Lung (tissue), 12 donors: ENCODE data around the gene JMJD6. TPM values are rescaled to one million over a fixed set of nuclear protein-coding genes. Genes with fewer than 3 reads are reported as not detected.

Source experiments
- ATAC-seq: fragments of 200-7000 bp; cut with Tn5 transposase; one replicate; pipeline ENCODE4 v1.9.1; 2020; ENCODE audit warnings: moderate number of reproducible peaks; ENCODE audit not compliant: insufficient read depth, low FRiP score
- DNase-seq, 3 donors: peaks; one replicate each; pipeline ENCODE4 v3.0.0-alpha.2; 2013 to 2017
- H3K27ac ChIP-seq, 2 donors: one replicate each; pipeline ENCODE4 v1.5.1; 2013; ENCODE audit warnings: mild to moderate bottlenecking in 2 of 2, moderate library complexity in 2 of 2, control low read depth in 1 of 2, inconsistent platforms in 1 of 2, low read depth in 1 of 2, low read length in 1 of 2
- H3K27me3 ChIP-seq, 3 donors: one replicate each; pipeline ENCODE4 v1.5.1; 2013; ENCODE audit warnings: low read length in 2 of 3; ENCODE audit not compliant: control insufficient read depth in 3 of 3, insufficient read depth in 3 of 3
- H3K36me3 ChIP-seq, 4 donors: one replicate each; pipeline ENCODE4 v1.5.1; 2013; ENCODE audit warnings: low read length in 4 of 4, mild to moderate bottlenecking in 1 of 4, moderate library complexity in 1 of 4; ENCODE audit not compliant: control insufficient read depth in 4 of 4, insufficient read depth in 4 of 4
- H3K4me1 ChIP-seq, 5 donors: one replicate each; pipeline ENCODE4 v1.5.1; 2013; ENCODE audit warnings: low read length in 5 of 5, mild to moderate bottlenecking in 2 of 5, moderate library complexity in 1 of 5; ENCODE audit not compliant: control insufficient read depth in 5 of 5, insufficient read depth in 5 of 5
- H3K4me3 ChIP-seq: one replicate; pipeline ENCODE4 v1.5.1; 2013; ENCODE audit warnings: mild to moderate bottlenecking, control low read depth, moderate library complexity
- H3K9ac ChIP-seq, 2 donors: one replicate each; pipeline ENCODE4 v1.5.1; 2013; ENCODE audit warnings: low read length in 2 of 2, control low read depth in 1 of 2; ENCODE audit not compliant: insufficient read depth in 1 of 2
- H3K9me3 ChIP-seq, 4 donors: one replicate each; pipeline ENCODE4 v1.5.1; 2013; ENCODE audit warnings: low read length in 3 of 4, mild to moderate bottlenecking in 1 of 4, moderate library complexity in 1 of 4; ENCODE audit not compliant: control insufficient read depth in 4 of 4, insufficient read depth in 3 of 4
- WGBS, 2 donors: extraction: QIAGEN DNeasy Blood & Tissue Kit; methylation state at CpG; one replicate each; pipeline ENCODE4 v1.1.7; 2013; 5-methylcytosine and 5-hydroxymethylcytosine counted together
- polyA plus RNA-seq, 2 donors: library from polyadenylated mRNA; stranded (reverse); fragments of 200-250 nt; gene quantifications; one replicate each; pipeline ENCODE4 v1.2.1, GENCODE V29; 2013
- total RNA-seq, 2 donors: library from RNA; depleted of rRNA in 1 of 2; stranded (reverse); fragments of >200 nt in 1 of 2; gene quantifications; one replicate each; pipeline ENCODE4 v1.2.1, GENCODE V29; 2014 to 2021
- TF ChIP-seq, protein P1 (sequence below): IDR thresholded peaks from 2 replicates; pipeline ENCODE4 v1.5.1; 2012; ENCODE audit warnings: mild to moderate bottlenecking; ENCODE audit errors: control extremely low read depth, extremely low read depth
- donor health status: control.
- donor health status: control.
- donor health status: Bipolar disorder and iron deficiency.
- donor health status: healthy.
- donor health status: DM: yes; HTN: yes; CAD: no.

JMJD6 gene
- total and polyA plus RNA-seq, 4 donors, result 23.8 to 52.9 (median 30.0) TPM

DNA sequence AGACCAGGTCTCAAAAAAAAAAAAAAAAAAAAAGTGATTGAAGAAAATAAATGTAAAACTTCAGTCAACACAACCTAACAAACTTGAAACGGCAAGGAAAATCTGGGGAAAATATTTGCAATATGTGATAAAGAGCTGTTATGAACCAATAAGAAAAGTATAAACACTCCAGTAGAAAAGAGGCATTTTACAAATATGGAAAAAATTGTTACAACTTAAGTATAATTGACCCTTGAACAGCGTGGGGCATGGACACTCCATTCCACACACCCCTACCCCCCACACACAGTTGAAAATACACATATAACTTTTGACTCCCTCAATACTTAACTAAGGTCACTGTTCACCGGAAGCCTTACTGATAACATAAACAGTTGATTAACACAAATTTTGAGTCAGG lies 32.2 kb upstream of the JMJD6 start:
- TF ChIP-seq, protein P1, sequence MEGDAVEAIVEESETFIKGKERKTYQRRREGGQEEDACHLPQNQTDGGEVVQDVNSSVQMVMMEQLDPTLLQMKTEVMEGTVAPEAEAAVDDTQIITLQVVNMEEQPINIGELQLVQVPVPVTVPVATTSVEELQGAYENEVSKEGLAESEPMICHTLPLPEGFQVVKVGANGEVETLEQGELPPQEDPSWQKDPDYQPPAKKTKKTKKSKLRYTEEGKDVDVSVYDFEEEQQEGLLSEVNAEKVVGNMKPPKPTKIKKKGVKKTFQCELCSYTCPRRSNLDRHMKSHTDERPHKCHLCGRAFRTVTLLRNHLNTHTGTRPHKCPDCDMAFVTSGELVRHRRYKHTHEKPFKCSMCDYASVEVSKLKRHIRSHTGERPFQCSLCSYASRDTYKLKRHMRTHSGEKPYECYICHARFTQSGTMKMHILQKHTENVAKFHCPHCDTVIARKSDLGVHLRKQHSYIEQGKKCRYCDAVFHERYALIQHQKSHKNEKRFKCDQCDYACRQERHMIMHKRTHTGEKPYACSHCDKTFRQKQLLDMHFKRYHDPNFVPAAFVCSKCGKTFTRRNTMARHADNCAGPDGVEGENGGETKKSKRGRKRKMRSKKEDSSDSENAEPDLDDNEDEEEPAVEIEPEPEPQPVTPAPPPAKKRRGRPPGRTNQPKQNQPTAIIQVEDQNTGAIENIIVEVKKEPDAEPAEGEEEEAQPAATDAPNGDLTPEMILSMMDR, result no peak
- DNase-seq (no peak), ATAC-seq (no peak)
- Histone ChIP-seq H3K4me1 (peaks cover 0 to 5% (median 0%) of the 10 kb centered on the region in 5 donors), H3K27me3 (no peaks in the 10 kb centered on the region), H3K27ac (no peak overlapping the region), H3K36me3 (peaks cover 3 to 16% (median 13%) of the 10 kb centered on the region in 4 donors), H3K9me3 (no peaks in the 10 kb centered on the region), H3K9ac (no peak overlapping the region), H3K4me3 (no peak overlapping the region)
- 97% methylated on average over 3 of the region's 3 CpGs for WGBS, 2 donors

DNA sequence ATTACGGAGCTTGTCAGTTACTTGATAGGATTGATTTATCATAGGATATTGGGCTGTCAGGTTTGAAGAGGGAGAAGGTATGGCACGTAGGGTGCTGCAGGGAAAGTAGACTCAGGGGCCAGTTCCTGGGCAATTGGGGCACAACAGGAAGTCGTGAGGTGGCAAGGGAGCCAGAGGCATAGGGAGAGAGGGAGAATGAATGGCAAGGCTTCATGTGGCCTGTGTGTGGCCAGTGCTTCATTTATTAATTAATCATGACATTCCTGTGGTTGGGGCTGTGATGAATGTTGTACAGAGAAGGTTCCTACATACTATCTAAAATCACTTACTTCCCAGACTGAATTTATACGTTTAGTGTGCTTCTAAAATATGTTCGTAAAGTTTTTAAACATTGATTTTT lies 30.9 kb upstream of the JMJD6 start:
- no peak overlapping the region for H3K4me3 ChIP-seq
- TF ChIP-seq, protein P1, result no peak
- ATAC-seq (no peak), DNase-seq (no peak)
- no peaks in the 10 kb centered on the region for H3K9me3 ChIP-seq
- 95% methylated on average over 5 of the region's 5 CpGs for WGBS, 2 donors
- no peak overlapping the region for H3K27ac ChIP-seq
- no peaks in the 10 kb centered on the region for H3K27me3 ChIP-seq
- no peak overlapping the region for H3K9ac ChIP-seq
- H3K36me3 ChIP-seq, result peaks cover 3 to 16% (median 14%) of the 10 kb centered on the region in 4 donors
- peaks cover 0 to 5% (median 0%) of the 10 kb centered on the region in 5 donors for H3K4me1 ChIP-seq

DNA sequence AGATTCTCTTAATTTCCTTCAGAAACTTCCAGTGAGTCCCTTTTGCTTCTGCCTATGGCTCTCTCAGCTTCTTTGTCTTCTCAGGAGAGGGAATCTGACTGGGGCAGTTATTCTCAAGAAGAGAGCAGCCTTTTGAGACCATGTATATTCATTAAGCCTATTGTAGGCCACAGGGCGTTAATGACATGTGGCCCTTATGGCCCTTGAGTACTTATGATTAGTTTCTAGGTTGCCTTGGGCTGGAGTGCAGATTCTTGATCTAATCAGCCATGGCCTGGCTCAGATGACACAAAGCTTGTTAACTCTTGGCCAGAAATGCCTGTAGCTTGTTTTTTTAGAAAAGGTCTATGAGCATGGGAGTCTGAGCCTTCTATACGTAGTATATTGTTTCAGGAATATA lies 28.9 kb upstream of the JMJD6 start:
- Histone ChIP-seq H3K4me1 (peaks cover 0 to 5% (median 0%) of the 10 kb centered on the region in 5 donors), H3K27ac (no peak overlapping the region), H3K36me3 (peaks cover 8 to 15% (median 12%) of the 10 kb centered on the region in 4 donors), H3K4me3 (no peak overlapping the region), H3K9ac (no peak overlapping the region), H3K9me3 (no peaks in the 10 kb centered on the region), H3K27me3 (no peaks in the 10 kb centered on the region)
- WGBS, 2 donors, result 97 to 98% methylated on average over 2 of the region's 2 CpGs
- TF ChIP-seq, protein P1, result no peak
- no peak for DNase-seq
- no peak for ATAC-seq
